Subcutaneous adipose tissue (tissue), 4 donors: Measurements from ENCODE around the gene AVL9. TPM values are rescaled to one million over a fixed set of nuclear protein-coding genes. Genes with fewer than 3 reads are reported as not detected.

Source experiments
- CTCF ChIP-seq: fragments of 450-650 bp; IDR thresholded peaks from one replicate; pipeline ENCODE4 v1.5.1; 2016; ENCODE audit warnings: low read depth, mild to moderate bottlenecking, control low read depth, antibody characterized with exemption, moderate library complexity
- total RNA-seq, 4 donors: library from RNA; depleted of rRNA; stranded (reverse); fragments of >200 nt; gene quantifications; one replicate each; pipeline ENCODE4 v1.1.0, GENCODE V29; 2016

The AVL9 gene
- total RNA-seq, 4 donors from 2014 or later, result 27.5 to 35.8 (median 30.9) TPM

GRCh38 chr7:32462977-32463376 lies 32.3 kb upstream of the AVL9 start:
- TF ChIP-seq CTCF, result no peak

GRCh38 chr7:32470871-32471270 lies 24.4 kb upstream of the AVL9 start:
- TF ChIP-seq CTCF, result no peak

- TF ChIP-seq CTCF, result no peak
These were observed 23.3 kb upstream of the AVL9 start for GRCh38 chr7:32472015-32472414.

- no peak for TF ChIP-seq CTCF
These were observed 21.3 kb upstream of the AVL9 start for GRCh38 chr7:32474008-32474407.

GRCh38 chr7:32476816-32477648 lies 18.3 kb upstream of the AVL9 start:
- no peak for TF ChIP-seq CTCF

- TF ChIP-seq CTCF, result no peak
These were observed 17.7 kb upstream of the AVL9 start for GRCh38 chr7:32477649-32477980.

GRCh38 chr7:32479574-32480200 lies 15.6 kb upstream of the AVL9 start:
- no peak for TF ChIP-seq CTCF
